Omental fat pad (tissue), 4 donors: ENCODE data around the gene YWHAE. TPM values are rescaled to one million over a fixed set of nuclear protein-coding genes. Genes with fewer than 3 reads are reported as not detected.

Source experiments
- ATAC-seq: fragments of 150-250 bp; one replicate; pipeline ENCODE4 v1.9.1; 2016; ENCODE audit warnings: mild to moderate bottlenecking, moderate library complexity; ENCODE audit not compliant: low FRiP score
- DNase-seq: peaks from one replicate; pipeline ENCODE4 v3.0.0-alpha.2; 2019; ENCODE audit warnings: low spot score
- CTCF ChIP-seq, 3 donors: fragments of 450-650 bp; IDR thresholded peaks; one replicate each; pipeline ENCODE4 v1.5.1; 2016 to 2017; ENCODE audit warnings: antibody characterized with exemption in 3 of 3, mild to moderate bottlenecking in 3 of 3, moderate library complexity in 2 of 3
- total RNA-seq, 4 donors: library from RNA; depleted of rRNA; stranded (reverse); fragments of >200 nt; gene quantifications; one replicate each; pipeline ENCODE4 v1.1.0, GENCODE V29; 2016

The YWHAE gene
- total RNA-seq, 4 donors from 2014 or later = 489 to 684 (median 635) TPM

- DNase-seq (no peak), ATAC-seq (no peak)
- TF ChIP-seq CTCF (IDR thresholded peaks at IDR 0.05) = no peak
These were observed 27.4 kb downstream of the YWHAE start for GRCh38 chr17:1372618-1373017.

GRCh38 chr17:1371893-1372590 lies 28.0 kb downstream of the YWHAE start:
- no peak for DNase-seq
- no peak for ATAC-seq
- TF ChIP-seq CTCF (IDR thresholded peaks at IDR 0.05) = no peak

DNA sequence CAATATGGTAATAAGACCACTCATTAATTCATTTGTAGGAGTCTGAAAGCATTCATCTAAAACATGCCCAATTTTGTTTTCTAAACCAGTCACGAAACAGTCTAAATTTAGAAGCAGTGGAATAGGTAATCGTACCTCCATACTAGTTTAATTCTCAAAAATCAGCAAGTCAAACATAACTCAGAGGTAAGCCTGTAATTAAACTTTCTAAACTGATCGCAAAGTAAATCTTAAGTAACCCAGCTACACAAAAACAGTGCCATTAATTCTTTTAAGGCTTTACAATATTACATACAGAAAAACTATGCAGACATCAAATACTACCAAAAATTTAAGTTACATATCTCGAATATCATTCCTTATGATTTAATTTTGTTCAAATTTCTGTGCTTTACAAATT lies 31.4 kb downstream of the YWHAE start:
- no peak for TF ChIP-seq CTCF (IDR thresholded peaks at IDR 0.05)
- ATAC-seq = no peak

GRCh38 chr17:1367351-1367745 lies 32.7 kb downstream of the YWHAE start:
- no peak for DNase-seq
- no peak for TF ChIP-seq CTCF (IDR thresholded peaks at IDR 0.05)
- ATAC-seq = peak; percentile 10

More for the DNA sequence above, 31.4 kb downstream of the YWHAE start:
- DNase-seq = no peak

DNA sequence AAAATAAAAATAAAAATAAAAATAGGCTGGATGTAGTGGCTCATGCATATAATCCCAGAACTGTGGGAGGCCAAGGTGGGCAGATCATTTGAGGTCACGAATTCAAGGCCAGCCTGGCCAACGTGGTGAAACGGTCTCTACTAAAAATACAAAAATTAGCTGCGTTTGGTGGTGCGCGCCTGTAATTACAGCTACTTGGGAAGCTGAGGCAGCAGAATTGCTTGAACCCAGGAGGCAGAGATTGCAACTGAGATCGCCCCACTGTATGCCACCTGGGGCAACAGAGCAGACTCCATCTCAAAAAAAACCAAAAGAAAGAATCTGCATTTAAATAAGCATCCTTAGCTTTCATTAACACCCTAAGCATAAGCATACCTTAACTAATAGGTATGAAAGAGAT lies 33.8 kb downstream of the YWHAE start:
- TF ChIP-seq CTCF (IDR thresholded peaks at IDR 0.05) = no peak
- DNase-seq (no peak), ATAC-seq (no peak)

GRCh38 chr17:1365445-1366039 lies 34.5 kb downstream of the YWHAE start:
- ATAC-seq = peak; percentile 46
- DNase-seq = no peak
- peak in 2 of 3 donors; percentile 68 to 78 for TF ChIP-seq CTCF (IDR thresholded peaks at IDR 0.05)

DNA sequence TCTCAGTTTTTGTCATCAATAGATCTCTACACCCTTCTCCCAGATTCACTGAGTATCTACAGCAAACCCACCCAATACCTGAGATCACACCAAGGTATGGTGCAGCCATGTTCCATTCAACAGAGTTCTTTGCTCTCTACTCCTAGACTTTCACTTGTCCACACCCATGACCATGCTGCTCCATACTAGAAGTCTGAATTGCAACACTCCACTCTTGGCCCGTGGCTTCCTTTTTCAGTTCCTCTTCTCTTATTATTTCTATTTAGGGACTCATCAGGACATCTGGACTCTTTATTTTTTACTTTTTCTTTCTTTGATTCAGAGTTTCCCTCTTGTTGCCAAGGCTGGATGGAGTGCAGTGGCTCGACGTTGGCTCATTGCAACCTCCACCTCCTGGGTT lies 37.1 kb downstream of the YWHAE start:
- no peak for DNase-seq
- no peak for TF ChIP-seq CTCF (IDR thresholded peaks at IDR 0.05)
- no peak for ATAC-seq
